Mononuclear cell (primary cell): Measurements from ENCODE around the gene CGB2. TPM values are rescaled to one million over a fixed set of nuclear protein-coding genes. Genes with fewer than 3 reads are reported as not detected.
"Not testable (repeated sequence)": the region's sequence is repeated elsewhere in the genome, so short reads cannot be mapped to it uniquely, and the experiment has no call there.

ENCODE experiments used
- H3K27me3 ChIP-seq: 2 replicates; pipeline ENCODE4 v1.6.0; 2011; ENCODE audit warnings: low read length, control low read depth; ENCODE audit not compliant: insufficient read depth
- H3K4me1 ChIP-seq: 2 replicates; pipeline ENCODE4 v1.5.1; 2011; ENCODE audit warnings: mild to moderate bottlenecking, low read length, control low read depth; ENCODE audit not compliant: insufficient read depth
- H3K4me3 ChIP-seq: 2 replicates; pipeline ENCODE4 v1.5.1; 2011; ENCODE audit warnings: mild to moderate bottlenecking, low read length, moderate library complexity
- H3K9me3 ChIP-seq: 2 replicates; pipeline ENCODE4 v1.5.1; 2011; ENCODE audit warnings: low read depth, mild to moderate bottlenecking, control low read depth, low read length
- total RNA-seq: library from RNA; depleted of rRNA; stranded (reverse); fragments of >200 nt; gene quantifications from one replicate; pipeline ENCODE4 v1.2.3, GENCODE V29; 2012

CGB2 gene
- not detected for total RNA-seq

DNA sequence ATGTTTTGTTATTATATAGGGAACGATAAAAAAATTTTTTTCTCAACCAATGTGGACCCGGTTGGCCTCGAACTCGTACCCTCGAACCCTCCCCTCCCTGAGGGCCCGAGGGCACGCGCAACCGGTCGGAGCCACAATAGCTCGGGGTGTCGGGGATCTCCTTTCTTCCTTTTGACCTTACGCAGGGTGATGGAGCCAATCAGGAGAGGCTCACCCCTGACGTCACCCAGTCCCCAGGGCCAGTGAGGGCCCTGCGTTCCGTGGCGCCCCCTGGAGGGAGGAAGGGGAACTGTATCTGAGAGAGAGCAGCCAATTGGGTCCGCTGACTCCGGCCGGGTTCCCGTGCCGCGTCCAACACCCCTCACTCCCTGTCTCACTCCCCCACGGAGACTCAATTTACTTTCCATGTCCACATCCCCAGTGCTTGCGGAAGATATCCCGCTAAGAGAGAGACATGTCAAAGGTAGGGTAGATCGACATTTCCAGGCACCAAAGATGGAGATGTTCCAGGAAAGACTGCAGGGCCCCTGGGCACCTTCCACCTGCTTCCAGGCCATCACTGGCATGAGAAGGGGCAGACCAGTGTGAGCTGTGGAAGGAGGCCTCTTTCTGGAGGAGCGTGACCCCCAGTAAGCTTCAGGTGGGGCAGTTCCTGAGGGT, at the start of gene CGB2:
TSS of gene CGB2 (plus strand) at position 249 of the 660 bp plus-strand sequence. CDS start at position 455, 206 bp downstream.
- not testable (repeated sequence) for H3K4me3 ChIP-seq, H3K9me3 ChIP-seq, H3K4me1 ChIP-seq, H3K27me3 ChIP-seq

DNA sequence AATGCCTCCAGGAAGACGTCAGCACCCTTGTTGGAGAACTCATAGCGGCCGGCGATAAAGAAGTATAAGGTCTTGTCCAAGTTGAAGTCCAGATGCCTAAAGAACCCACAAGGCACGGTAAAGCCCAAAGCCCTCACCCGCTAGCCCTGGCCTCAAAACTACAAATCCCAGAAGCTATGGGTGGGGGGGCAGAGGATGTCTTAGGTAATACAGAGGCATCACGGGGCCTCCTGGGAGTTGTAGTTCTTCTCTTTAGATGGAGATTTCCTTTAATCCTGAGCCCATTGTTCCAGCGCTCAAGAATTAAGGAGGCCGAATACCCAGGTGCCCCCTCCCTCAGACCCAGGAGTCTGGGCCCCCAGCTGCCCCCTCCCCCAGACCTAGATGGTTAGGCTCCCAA, 49.4 kb upstream of the CGB2 start:
- Histone ChIP-seq H3K4me3 (no peak overlapping the region), H3K27me3 (no peaks in the 10 kb centered on the region), H3K9me3 (no peaks in the 10 kb centered on the region), H3K4me1 (no peaks in the 10 kb centered on the region)

DNA sequence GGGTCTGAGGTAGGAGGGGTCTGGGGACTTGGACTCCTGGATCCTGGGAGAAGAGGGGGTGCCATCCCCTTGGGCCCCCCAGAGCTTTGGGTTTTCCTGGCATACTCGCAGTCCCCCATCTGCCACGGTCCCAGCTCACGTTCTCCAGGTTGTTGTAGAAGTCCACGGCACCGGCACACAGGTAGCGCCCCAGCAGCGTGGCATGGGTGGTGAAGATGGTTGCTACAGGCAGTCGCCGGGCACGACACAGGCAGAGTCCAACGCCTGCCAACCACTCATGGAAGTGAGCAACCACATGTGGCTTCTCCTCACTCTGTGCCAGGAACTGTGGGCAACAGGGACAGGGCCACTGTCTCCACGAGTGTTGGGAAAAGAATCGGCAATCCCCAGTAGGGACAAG, 46.0 kb upstream of the CGB2 start:
- H3K4me3 ChIP-seq: no peak overlapping the region

DNA sequence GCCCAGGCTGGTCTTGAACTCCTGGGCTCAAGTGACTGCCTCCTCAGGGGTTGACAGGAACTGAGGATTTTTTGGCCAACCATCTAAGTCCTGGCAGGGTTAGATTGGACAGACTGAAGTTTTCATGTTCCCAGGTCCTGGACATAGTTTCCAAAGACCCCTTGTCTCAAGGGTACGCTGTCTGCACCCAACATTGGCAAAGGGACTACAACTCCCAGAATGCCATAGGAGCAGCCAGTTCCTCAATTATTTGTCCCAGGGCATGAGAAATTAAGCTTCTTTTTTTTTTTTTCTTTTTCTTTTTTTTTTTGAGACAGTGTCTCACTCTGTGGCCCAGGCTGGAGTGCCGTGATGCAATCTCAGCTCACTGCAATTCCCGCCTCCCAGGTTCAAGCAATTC, 45.5 kb upstream of the CGB2 start:
- no peaks in the 10 kb centered on the region for H3K9me3 ChIP-seq
- peaks cover 4% of the 10 kb centered on the region for H3K4me1 ChIP-seq
- H3K4me3 ChIP-seq: no peak overlapping the region
- H3K27me3 ChIP-seq: no peaks in the 10 kb centered on the region

More for the DNA sequence above, 46.0 kb upstream of the CGB2 start:
- Histone ChIP-seq H3K27me3 (no peaks in the 10 kb centered on the region), H3K4me1 (no peaks in the 10 kb centered on the region), H3K9me3 (no peaks in the 10 kb centered on the region)

DNA sequence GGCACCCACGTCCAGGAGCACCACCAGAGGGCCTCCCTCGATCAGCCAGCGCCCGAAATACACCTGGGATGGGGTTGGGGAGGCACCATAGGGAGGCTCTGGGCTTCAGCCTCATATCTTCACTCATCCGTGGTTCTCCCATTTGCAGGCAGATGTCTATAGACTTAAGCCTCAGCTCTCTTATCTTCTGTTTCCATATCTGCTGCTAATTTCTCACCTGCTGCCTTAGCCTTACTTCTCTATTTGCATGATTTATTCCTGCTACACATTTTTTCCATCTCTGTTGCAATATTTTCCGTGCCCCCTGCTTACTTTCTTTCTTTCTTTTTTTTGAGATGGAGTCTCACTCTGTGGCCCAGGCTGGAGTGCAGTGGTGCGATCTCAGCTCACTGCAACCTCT, 44.4 kb upstream of the CGB2 start:
- Histone ChIP-seq H3K27me3 (no peaks in the 10 kb centered on the region), H3K4me1 (peaks cover 14% of the 10 kb centered on the region), H3K4me3 (no peak overlapping the region), H3K9me3 (no peaks in the 10 kb centered on the region)

DNA sequence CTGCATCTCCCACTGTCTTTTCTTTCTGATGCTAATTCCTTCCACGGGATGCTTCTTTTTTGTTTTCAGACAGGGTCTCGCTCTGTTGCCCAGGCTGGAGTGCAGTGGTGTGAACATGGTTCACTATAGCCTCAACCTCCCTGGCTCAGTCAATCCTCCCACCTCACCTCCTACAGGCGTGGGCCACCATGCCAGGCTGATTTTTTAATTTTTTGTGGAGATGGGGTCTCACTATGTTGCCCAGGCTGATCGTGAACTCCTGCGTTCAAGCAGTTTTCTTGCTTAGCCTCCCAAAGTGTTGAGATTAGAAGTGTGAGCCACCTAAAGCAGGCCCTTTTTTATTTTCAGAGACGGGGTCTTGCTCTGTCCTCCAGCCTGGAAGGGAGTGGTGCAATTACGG, 43.4 kb upstream of the CGB2 start:
- H3K9me3 ChIP-seq: no peaks in the 10 kb centered on the region
- no peak overlapping the region for H3K4me3 ChIP-seq
- H3K4me1 ChIP-seq: peaks cover 19% of the 10 kb centered on the region
- no peaks in the 10 kb centered on the region for H3K27me3 ChIP-seq

DNA sequence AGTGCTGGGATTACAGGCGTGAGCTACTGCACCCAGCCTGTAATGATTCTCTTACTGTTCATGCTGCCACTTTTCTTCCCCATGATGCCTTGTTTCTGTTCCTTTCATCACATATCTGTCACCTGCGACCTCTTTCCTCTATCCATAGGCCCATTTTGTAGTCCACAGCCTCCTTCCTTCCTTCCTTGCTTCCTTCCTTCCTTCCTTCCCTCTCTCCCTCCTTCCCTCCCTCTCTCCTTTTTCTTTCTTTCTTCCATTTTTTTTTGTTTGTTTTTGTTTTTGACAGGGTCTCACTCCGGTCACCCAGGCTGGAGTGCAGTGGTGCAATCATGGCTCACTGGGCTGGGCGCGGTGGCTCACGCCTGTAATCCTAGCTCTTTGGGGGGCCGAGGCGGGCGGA, 42.8 kb upstream of the CGB2 start:
- no peaks in the 10 kb centered on the region for H3K9me3 ChIP-seq
- peaks cover 19% of the 10 kb centered on the region for H3K4me1 ChIP-seq

DNA sequence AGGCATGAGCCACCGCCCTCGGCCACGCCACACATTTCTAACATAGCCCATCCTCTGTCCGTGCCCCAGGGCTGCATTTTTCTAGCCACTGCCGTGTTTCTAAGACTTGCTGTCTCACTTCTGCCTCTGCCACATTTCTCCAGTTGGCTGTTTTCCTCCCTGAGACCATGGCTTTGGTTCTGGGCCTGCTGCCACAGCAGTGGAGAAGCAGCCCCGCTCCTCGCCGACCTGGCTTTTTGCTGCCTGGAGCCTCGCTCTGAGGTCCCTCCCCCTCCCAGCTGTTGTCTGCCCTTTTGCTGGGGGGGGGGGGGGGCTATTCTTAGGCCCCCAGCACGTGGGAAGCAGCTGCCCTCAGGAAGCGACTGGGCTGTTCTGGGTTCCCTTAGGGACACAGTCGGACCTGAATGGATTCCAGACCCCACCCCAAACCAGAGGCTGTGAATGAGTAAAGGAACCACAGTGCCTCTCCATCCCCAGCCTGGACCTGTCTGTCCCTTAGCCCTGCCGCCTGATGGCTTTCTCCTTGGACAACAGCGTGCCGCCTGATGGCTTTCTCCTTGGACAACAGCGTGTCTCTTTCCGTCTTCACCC, 41.9 kb upstream of the CGB2 start:
- Histone ChIP-seq H3K4me1 (peaks cover 28% of the 10 kb centered on the region), H3K9me3 (no peaks in the 10 kb centered on the region), H3K27me3 (no peaks in the 10 kb centered on the region), H3K4me3 (no peak overlapping the region)

More for the DNA sequence above, 42.8 kb upstream of the CGB2 start:
- H3K4me3 ChIP-seq: no peak overlapping the region
- no peaks in the 10 kb centered on the region for H3K27me3 ChIP-seq

DNA sequence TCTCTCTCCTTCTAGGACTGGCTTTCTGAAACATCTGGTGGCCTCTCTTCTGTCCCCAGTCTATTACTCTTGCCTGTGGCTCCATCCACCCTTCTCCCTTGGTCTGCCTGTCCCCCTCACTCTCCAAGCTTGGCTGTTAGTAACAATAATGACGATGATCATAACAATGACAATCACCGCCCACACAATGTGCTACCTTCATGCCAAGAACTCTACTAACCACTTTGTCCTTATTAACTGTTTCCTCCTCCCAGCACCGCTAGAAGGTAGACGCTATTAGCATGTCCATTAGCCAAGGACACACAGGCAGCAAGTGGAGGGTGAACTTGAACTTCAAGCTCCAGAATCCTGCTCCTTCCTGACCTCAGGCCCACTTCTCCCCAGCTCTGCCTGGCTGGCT, 41.3 kb upstream of the CGB2 start:
- Histone ChIP-seq H3K27me3 (no peaks in the 10 kb centered on the region), H3K4me1 (peaks cover 32% of the 10 kb centered on the region), H3K9me3 (no peaks in the 10 kb centered on the region), H3K4me3 (no peak overlapping the region)

DNA sequence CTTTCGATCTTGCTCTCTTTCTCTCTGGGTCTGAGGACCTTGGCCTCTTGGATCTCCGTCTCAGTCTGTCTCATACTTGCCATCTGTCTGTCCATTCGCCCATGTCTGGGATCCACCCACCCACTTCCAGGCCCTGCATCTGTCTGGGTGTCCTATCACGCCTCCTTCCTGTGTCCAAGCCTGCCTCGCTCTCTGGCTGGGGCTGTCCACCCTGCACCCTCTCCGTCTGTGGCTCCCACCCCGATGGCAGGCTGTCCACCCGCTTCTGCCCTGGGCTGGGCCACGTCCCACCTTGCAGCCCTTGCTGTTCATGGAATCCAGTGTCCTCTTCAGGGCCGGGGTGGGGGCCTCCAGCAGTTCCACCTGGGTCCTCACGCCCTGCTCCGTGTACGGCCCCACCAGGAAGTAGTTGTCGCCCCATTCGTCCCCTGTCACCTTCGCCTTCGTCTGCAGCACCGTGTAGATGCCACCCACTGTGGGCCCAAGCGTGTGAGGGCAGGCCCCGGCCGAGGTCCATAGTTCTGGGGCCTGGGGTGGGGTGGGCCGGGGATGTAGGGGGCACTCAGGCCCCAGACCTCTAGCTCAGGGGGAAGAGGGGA, 40.6 kb upstream of the CGB2 start:
- Histone ChIP-seq H3K4me1 (peaks cover 32% of the 10 kb centered on the region), H3K4me3 (no peak overlapping the region), H3K9me3 (no peaks in the 10 kb centered on the region), H3K27me3 (no peaks in the 10 kb centered on the region)

DNA sequence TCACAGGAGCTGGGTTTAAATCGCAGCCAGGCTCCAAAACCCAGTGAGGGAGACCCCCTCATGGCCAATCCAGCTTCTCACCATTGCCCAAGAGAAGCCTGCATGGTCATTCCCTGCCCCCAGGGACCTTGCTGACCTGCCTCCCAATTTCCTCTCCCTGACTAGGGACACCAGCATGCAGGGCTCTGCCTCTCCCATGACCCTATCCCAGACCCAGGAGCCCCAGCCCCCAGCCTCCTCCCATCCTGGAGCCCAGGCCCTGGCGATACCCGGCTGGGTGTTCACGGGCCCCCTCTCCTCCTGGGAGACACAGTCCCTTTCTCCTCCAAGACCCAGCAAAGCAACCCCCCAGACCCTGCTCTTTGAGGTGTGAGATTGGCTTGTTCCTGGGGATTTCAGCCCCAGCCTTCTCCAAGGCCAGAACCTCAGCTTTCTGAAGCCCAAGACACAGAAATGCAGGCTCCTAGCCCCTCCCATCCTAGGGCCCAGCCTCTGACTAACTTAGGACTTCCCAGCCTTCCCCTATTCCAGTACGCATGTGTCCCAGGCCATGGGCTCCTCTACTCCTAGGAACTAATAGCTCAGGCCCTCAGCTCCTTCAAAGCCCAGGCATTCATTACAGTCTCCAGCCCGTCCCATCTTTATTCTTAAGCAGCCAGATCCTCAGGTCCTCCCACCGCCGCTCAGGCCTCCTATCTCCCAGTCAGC, 39.7 kb upstream of the CGB2 start:
- H3K4me1 ChIP-seq: peaks cover 32% of the 10 kb centered on the region
- peak overlapping the region; percentile 90 for H3K4me3 ChIP-seq

DNA sequence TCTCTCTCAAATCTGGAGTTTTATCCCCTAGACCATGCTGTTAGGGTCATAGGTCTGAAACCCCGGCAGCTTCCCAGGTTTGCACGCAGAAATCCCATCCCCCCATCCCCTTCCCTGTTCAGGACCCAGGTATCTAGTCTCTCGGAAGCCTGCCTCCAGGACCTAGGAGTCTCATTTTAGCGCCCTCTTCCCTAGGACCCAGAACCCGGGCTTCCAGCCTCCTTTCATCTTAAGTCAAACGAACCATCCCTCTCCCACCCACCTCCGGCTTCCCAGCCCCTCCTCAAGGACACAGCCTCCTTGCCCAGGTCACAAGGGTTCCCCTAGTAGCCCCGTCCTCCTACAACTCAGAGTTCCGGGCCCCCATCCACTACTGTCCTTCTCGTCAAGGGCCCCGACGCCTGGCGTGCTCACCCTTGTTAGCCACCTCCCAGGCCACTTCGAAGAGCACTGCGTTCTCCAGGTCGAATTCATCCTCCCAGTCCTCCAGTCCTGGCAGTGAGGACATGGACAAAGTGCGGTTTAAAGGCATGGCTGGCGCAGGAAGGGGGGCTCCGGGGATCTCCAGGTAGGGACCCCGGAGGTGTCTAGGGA, 39.0 kb upstream of the CGB2 start:
- no peaks in the 10 kb centered on the region for H3K27me3 ChIP-seq
- peak overlapping the region; percentile 90 for H3K4me3 ChIP-seq
- H3K9me3 ChIP-seq: no peaks in the 10 kb centered on the region
- peaks cover 32% of the 10 kb centered on the region for H3K4me1 ChIP-seq

More for the DNA sequence above, 39.7 kb upstream of the CGB2 start:
- no peaks in the 10 kb centered on the region for H3K9me3 ChIP-seq
- no peaks in the 10 kb centered on the region for H3K27me3 ChIP-seq

DNA sequence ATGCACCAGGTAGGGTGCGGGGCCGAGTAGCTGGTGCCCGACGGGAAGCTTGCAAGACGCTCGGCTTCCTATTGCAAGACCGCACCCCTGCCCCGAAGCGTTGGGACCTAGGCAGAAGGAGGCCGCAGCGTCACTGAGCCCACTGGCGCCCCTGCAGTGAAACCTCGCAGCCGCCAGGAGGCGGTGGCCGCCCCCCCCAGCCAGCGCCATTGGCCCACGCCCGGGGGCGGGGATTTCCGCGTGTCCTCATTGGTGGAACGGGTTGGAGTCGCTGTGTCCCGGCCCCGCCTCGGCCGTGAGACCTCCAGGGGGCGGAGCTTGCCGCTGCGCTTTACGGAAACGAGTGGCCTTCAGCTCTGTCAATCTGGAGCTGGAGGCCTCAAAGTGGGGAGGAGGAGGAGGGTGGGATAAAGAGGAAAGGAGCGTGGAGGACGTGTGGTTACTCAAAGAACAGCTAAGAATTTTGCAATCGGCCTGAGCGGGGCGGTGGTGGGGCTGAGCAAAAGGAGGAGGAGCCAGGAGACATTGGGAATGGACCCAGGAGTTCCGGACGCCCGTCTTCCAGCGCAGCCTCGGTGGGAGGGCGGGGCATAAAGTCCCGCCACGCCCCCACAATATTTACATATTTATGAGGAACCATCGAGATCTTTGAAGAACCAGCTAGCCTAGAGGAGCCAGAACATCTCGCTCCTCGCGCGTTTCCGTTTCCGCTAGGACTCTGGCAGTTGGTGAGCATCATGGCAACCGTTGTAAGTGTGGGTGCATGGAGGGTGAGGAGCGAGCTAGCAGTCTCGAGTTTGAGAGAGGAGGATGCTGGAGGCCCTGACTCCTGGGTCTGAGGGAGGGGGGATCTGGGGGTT, 38.3 kb upstream of the CGB2 start, which contains the start of the genes GYS1 and RUVBL2:
TSS of gene GYS1 (minus strand) at position 135 of the 860 bp plus-strand sequence. CDS start 197 bp downstream, outside the sequence.
TSS of gene RUVBL2 (plus strand) at position 713 of the 860 bp plus-strand sequence. CDS start at position 738, 25 bp downstream.
- Histone ChIP-seq H3K4me1 (peaks cover 32% of the 10 kb centered on the region), H3K4me3 (peak within 1 kb of the TSS; percentile 90)

DNA sequence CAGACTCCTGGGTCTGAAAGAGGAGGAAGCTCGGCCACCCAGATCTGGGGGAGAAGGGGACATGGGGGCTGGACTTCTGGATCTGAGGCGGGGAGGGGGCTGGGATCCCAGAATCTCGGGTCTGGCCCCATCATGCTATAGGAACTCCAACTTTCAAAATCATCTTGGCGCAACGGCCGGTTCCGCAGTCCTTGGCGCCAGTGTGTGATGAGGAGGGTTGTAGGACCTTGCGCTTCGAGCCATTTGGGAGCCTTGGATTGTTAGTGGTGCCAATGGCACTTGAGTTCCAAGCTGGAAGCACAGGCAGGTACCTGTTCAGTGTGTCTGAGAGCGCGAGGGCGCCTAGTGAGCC, 37.7 kb upstream of the CGB2 start:
- Histone ChIP-seq H3K4me3 (peak overlapping the region; percentile 90), H3K4me1 (peaks cover 32% of the 10 kb centered on the region), H3K9me3 (no peaks in the 10 kb centered on the region), H3K27me3 (no peaks in the 10 kb centered on the region)

More for the DNA sequence above, 38.3 kb upstream of the CGB2 start, which contains the start of the genes GYS1 and RUVBL2:
- Histone ChIP-seq H3K9me3 (no peaks in the 10 kb centered on the region), H3K27me3 (no peaks in the 10 kb centered on the region)
